IPS-18c (cell line): ENCODE results near the gene DERA.
"Not testable (repeated sequence)": the region's sequence is repeated elsewhere in the genome, so short reads cannot be mapped to it uniquely, and the experiment has no call there.

Experiments used
- H3K4me3 ChIP-seq: 2 replicates; pipeline ENCODE4 v1.7.0; 2013; ENCODE audit warnings: low read depth, mild to moderate bottlenecking, low read length, moderate library complexity; ENCODE audit not compliant: insufficient read depth
- H3K9me3 ChIP-seq: one replicate; pipeline ENCODE4 v1.6.1; 2013; ENCODE audit warnings: mild to moderate bottlenecking, low read length, moderate library complexity; ENCODE audit not compliant: control insufficient read depth, insufficient read depth

The DERA gene

GRCh38 chr12:15982921-15983320, 71.8 kb downstream of the DERA start:
- Histone ChIP-seq H3K4me3 (no peak overlapping the region), H3K9me3 (no peaks in the 10 kb centered on the region)

GRCh38 chr12:15984097-15984800, 73.1 kb downstream of the DERA start:
- Histone ChIP-seq H3K4me3 (no peak overlapping the region), H3K9me3 (no peaks in the 10 kb centered on the region)

- no peak overlapping the region for H3K4me3 ChIP-seq
- H3K9me3 ChIP-seq: no peaks in the 10 kb centered on the region
Observed at GRCh38 chr12:15984963-15985362, 73.8 kb downstream of the DERA start.

- Histone ChIP-seq H3K4me3 (no peak overlapping the region), H3K9me3 (no peaks in the 10 kb centered on the region)
Observed at GRCh38 chr12:15987696-15988095, 76.6 kb downstream of the DERA start.

- Histone ChIP-seq H3K9me3 (no peaks in the 10 kb centered on the region), H3K4me3 (no peak overlapping the region)
Observed at GRCh38 chr12:15988983-15989755, 78.0 kb downstream of the DERA start.

- Histone ChIP-seq H3K9me3 (no peaks in the 10 kb centered on the region), H3K4me3 (no peak overlapping the region)
Observed at GRCh38 chr12:15995801-15996200, 84.7 kb downstream of the DERA start.

- no peaks in the 10 kb centered on the region for H3K9me3 ChIP-seq
Observed at GRCh38 chr12:15996254-15996653, 85.1 kb downstream of the DERA start.

GRCh38 chr12:15996948-15997347, 85.8 kb downstream of the DERA start:
- Histone ChIP-seq H3K4me3 (no peak overlapping the region), H3K9me3 (no peaks in the 10 kb centered on the region)

More at GRCh38 chr12:15996254-15996653, 85.1 kb downstream of the DERA start:
- no peak overlapping the region for H3K4me3 ChIP-seq

- Histone ChIP-seq H3K4me3 (no peak overlapping the region), H3K9me3 (no peaks in the 10 kb centered on the region)
Observed at GRCh38 chr12:15997910-15998309, 86.8 kb downstream of the DERA start.

GRCh38 chr12:16002880-16003279, 91.7 kb downstream of the DERA start:
- Histone ChIP-seq H3K9me3 (no peaks in the 10 kb centered on the region), H3K4me3 (no peak overlapping the region)

DNA sequence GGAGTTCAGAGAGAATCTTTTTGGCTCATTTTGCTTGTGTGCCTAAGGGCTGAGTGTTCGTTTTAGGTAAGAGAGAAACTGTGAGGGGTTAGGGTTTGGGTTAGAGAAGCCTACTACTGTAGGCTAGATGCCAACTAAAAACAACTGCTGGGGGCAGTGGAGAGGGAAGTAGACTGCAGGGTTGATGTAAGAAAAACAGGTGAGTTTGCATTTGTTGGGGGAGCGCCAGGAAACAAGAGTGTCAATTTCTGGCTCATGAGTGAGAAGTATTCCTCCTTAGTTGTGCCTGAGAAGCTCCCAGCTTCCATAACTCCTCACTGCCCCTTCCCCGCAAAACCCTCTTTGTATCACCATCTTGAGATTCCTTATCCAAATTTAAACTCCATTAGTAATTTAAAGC, 92.3 kb downstream of the DERA start:
- no peak overlapping the region for H3K4me3 ChIP-seq
- H3K9me3 ChIP-seq: no peaks in the 10 kb centered on the region

GRCh38 chr12:16006752-16007151, 95.6 kb downstream of the DERA start:
- no peaks in the 10 kb centered on the region for H3K9me3 ChIP-seq
- no peak overlapping the region for H3K4me3 ChIP-seq

GRCh38 chr12:16008421-16008824, 97.3 kb downstream of the DERA start:
- Histone ChIP-seq H3K4me3 (no peak overlapping the region), H3K9me3 (no peaks in the 10 kb centered on the region)

DNA sequence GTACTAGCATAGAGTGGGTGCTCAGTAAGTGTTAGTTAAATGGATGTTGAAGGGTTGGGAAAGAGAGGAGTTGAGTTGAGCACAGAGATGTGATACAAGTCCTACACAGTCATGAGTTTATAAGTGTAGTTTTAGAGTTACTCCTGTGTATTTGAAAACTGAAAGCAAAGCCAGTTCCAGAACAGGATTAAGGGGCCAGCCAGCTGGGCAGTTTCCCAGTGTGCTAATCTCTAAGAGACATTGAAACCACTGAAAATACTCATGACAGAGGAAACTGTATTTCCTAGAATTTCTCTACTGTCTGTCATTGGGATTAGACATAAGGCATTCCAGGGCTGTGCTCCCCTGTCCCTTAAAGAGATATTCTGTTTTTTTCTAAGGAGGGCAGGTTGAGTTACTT, 101.0 kb downstream of the DERA start:
- no peak overlapping the region for H3K4me3 ChIP-seq
- H3K9me3 ChIP-seq: peaks cover 11% of the 10 kb centered on the region

GRCh38 chr12:16013722-16014121, 102.6 kb downstream of the DERA start:
- peaks cover 11% of the 10 kb centered on the region for H3K9me3 ChIP-seq
- H3K4me3 ChIP-seq: not testable (repeated sequence)

GRCh38 chr12:16014394-16014793, 103.3 kb downstream of the DERA start:
- H3K9me3 ChIP-seq: peaks cover 11% of the 10 kb centered on the region
- H3K4me3 ChIP-seq: not testable (repeated sequence)

- Histone ChIP-seq H3K9me3 (peaks cover 14% of the 10 kb centered on the region), H3K4me3 (no peak overlapping the region)
Observed at GRCh38 chr12:16016748-16017147, 105.6 kb downstream of the DERA start.

DNA sequence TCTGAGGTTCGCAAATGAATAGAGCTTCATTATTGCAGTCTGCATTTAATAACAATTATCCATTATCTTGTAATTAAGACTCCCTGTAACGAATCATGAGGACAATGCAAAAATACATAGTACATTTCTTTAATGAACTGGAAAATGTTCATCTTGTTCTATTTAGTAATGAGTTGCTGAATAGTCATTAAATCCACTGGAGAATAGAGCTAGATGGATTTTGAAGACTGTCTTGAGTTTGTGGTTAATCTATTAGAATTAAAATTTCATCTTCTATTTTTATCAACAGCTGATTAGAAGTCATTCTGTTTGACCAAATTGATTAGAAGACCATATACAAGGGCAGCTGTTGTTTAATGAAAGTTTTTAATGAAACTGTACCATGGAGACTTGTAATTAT, 107.2 kb downstream of the DERA start:
- no peak overlapping the region for H3K4me3 ChIP-seq
- H3K9me3 ChIP-seq: peaks cover 14% of the 10 kb centered on the region
